ENCODE measurements around the gene PGM2L1. TPM values are rescaled to one million over a fixed set of nuclear protein-coding genes. Genes with fewer than 3 reads are reported as not detected.

The PGM2L1 gene
- total RNA-seq, 3 donors from 2014 or later = 8.3 to 12.2 (median 12.0) TPM

- Histone ChIP-seq H3K9me3 (peaks cover 14% of the 10 kb centered on the region), H3K36me3 (ENCODE audit: low read depth) (no peaks in the 10 kb centered on the region), H3K4me3 (no peak overlapping the region), H3K4me1 (ENCODE audit: low read depth) (no peaks in the 10 kb centered on the region)
- intact Hi-C loops (cut with DNase I, micrococcal nuclease) = no loop called here
- ATAC-seq (peak; percentile 10), DNase-seq (no peak)
- TF ChIP-seq CTCF (IDR thresholded peaks at IDR 0.05) = no peak
Measured at GRCh38 chr11:74319139-74319816, 79.0 kb downstream of the PGM2L1 start.

GRCh38 chr11:74318241-74318932 is 79.8 kb downstream of the PGM2L1 start:
- H3K9me3 ChIP-seq = peaks cover 14% of the 10 kb centered on the region
- intact Hi-C loops (cut with DNase I, micrococcal nuclease) = no loop called here
- no peaks in the 10 kb centered on the region for H3K36me3 ChIP-seq (ENCODE audit: low read depth)
- no peak for ATAC-seq
- no peak overlapping the region for H3K4me3 ChIP-seq
- TF ChIP-seq CTCF (IDR thresholded peaks at IDR 0.05) = no peak
- DNase-seq = no peak
- H3K4me1 ChIP-seq (ENCODE audit: low read depth) = no peaks in the 10 kb centered on the region

DNA sequence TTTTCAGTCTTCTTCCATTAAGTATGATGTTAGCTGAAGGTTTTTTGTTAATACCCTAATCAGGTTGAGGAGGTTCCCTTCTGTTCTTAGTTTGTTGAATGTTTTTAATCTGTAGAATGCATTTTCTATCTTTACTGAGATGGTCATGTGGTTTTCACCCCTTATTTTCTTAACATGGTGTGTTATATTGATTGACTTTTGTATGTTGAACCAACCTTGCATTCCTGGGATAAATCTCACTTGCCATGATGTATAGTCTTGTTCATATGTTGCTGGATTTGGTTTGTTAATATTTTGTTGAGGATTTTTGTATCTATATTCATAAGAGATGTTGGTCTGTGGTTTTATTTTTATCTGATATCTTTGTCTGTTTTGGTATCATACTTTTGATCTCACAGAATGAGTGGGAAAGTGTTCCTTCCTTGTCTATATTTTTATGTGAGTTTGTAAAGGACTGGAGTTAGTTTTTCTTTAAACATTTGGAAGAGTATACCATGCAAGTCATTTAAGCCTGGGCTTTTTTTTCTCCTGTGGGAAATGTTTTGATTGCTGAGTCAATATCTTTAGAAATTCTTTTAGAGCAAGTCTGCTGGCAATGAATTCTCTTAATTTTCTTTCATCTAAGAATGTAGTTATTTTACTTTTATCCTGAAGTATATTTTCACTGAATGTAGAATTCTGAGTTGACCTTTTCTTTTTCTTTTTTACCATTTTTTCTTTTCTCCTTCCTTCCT is 81.3 kb downstream of the PGM2L1 start:
- DNase-seq (no peak), ATAC-seq (no peak)
- TF ChIP-seq CTCF (IDR thresholded peaks at IDR 0.05) = no peak
- Histone ChIP-seq H3K9me3 (peaks cover 14% of the 10 kb centered on the region), H3K4me1 (ENCODE audit: low read depth) (no peaks in the 10 kb centered on the region), H3K4me3 (no peak overlapping the region), H3K36me3 (ENCODE audit: low read depth) (no peaks in the 10 kb centered on the region)
- intact Hi-C loops (cut with DNase I, micrococcal nuclease) = no loop called here

- no peak for DNase-seq
- Histone ChIP-seq H3K4me3 (no peak overlapping the region), H3K9me3 (peaks cover 12% of the 10 kb centered on the region), H3K4me1 (ENCODE audit: low read depth) (peaks cover 2% of the 10 kb centered on the region), H3K36me3 (ENCODE audit: low read depth) (no peaks in the 10 kb centered on the region)
- no peak for TF ChIP-seq CTCF (IDR thresholded peaks at IDR 0.05)
- peak; percentile 23 for ATAC-seq
- intact Hi-C loops (cut with DNase I, micrococcal nuclease) = no loop called here
Measured at GRCh38 chr11:74312326-74312725, 85.9 kb downstream of the PGM2L1 start.

DNA sequence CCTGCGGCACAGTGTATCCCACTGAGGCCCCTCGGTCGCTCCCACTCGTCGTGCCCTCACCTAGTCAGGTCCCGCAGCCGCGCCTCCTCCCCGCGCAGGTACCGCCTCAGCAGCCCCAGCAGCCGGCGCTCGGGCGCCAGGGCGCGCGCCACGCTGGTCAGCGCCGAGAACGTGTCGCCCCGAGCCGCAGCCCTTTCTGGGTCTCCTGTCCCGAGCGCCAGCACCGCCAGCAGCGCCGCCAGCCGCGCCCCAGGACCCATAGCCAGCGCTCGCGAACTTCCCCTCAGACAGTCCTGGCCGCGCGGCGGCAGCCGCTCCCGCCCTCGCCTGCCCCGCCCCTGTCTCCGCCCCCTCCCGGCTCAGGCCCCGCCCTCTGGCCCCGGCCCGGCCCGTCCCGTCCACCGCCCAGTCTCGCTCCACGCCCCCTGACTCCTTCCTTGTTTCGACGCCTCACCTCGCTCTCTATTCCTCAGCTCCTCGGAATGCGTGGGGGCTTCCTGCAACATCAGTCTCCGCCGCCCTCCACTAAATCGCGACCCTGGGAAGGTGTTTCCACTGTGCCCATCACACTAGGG is 86.8 kb downstream of the PGM2L1 start, which contains the start of gene P4HA3:
Gene P4HA3 (minus strand): TSS at position 289 of the 575 bp plus-strand sequence. CDS start 29 bp downstream, at position 260.
- Histone ChIP-seq H3K36me3 (ENCODE audit: low read depth) (no peaks in the 10 kb centered on the region), H3K4me1 (ENCODE audit: low read depth) (peaks cover 2% of the 10 kb centered on the region), H3K4me3 (no peak within 1 kb of the TSS), H3K9me3 (peaks cover 3% of the 10 kb centered on the region)
- ATAC-seq (peak; percentile 99), DNase-seq (peak; percentile 76 to 87 (median 77))
- TF ChIP-seq CTCF (IDR thresholded peaks at IDR 0.05) = no peak
- intact Hi-C loops (cut with DNase I, micrococcal nuclease) = no loop called here

Measured in mucosa of descending colon (tissue), 3 donors.